ENCODE data around the gene SLC8A3.

The SLC8A3 gene

GRCh38 chr14:70177081-70177800 lies 11.5 kb downstream of the SLC8A3 start:
- ChIA-PET CTCF (no interaction called here), POLR2A (ENCODE audit: low non-redundant PET) (no interaction called here)
- H3K27ac ChIP-seq, result no peak overlapping the region
- no peak for TF ChIP-seq CTCF (conservative IDR thresholded peaks at IDR 0.05; ENCODE audit: low read depth)
- DNase-seq (ENCODE audit: low spot score), result no peak

GRCh38 chr14:70173569-70173968 lies 15.2 kb downstream of the SLC8A3 start:
- H3K27ac ChIP-seq, result no peak overlapping the region
- TF ChIP-seq CTCF (conservative IDR thresholded peaks at IDR 0.05; ENCODE audit: low read depth), result no peak
- CTCF ChIA-PET, result no interaction called here
- POLR2A ChIA-PET (ENCODE audit: low non-redundant PET), result no interaction called here
- DNase-seq (ENCODE audit: low spot score), result no peak

GRCh38 chr14:70171726-70172125 lies 17.0 kb downstream of the SLC8A3 start:
- H3K27ac ChIP-seq, result no peak overlapping the region
- ChIA-PET POLR2A (ENCODE audit: low non-redundant PET) (no interaction called here), CTCF (no interaction called here)
- no peak for DNase-seq (ENCODE audit: low spot score)
- no peak for TF ChIP-seq CTCF (conservative IDR thresholded peaks at IDR 0.05; ENCODE audit: low read depth)

- no peak for DNase-seq (ENCODE audit: low spot score)
- CTCF ChIA-PET, result no interaction called here
- TF ChIP-seq CTCF (conservative IDR thresholded peaks at IDR 0.05; ENCODE audit: low read depth), result no peak
- no peak overlapping the region for H3K27ac ChIP-seq
- POLR2A ChIA-PET (ENCODE audit: low non-redundant PET), result no interaction called here
Observed at GRCh38 chr14:70170976-70171375, 17.8 kb downstream of the SLC8A3 start.

GRCh38 chr14:70168406-70168805 lies 20.3 kb downstream of the SLC8A3 start:
- DNase-seq (ENCODE audit: low spot score), result no peak
- ChIA-PET POLR2A (ENCODE audit: low non-redundant PET) (no interaction called here), CTCF (no interaction called here)
- no peak for TF ChIP-seq CTCF (conservative IDR thresholded peaks at IDR 0.05; ENCODE audit: low read depth)
- H3K27ac ChIP-seq, result no peak overlapping the region

- H3K27ac ChIP-seq, result no peak overlapping the region
- DNase-seq (ENCODE audit: low spot score), result no peak
- CTCF ChIA-PET, result no interaction called here
- POLR2A ChIA-PET (ENCODE audit: low non-redundant PET), result no interaction called here
- TF ChIP-seq CTCF (conservative IDR thresholded peaks at IDR 0.05; ENCODE audit: low read depth), result no peak
Observed at GRCh38 chr14:70166530-70167203, 22.1 kb downstream of the SLC8A3 start.
